Duodenal mucosa (tissue), 2 donors: ENCODE data around the gene GDF7.
"Not testable (repeated sequence)": the region's sequence is repeated elsewhere in the genome, so short reads cannot be mapped to it uniquely, and the experiment has no call there.

ENCODE experiments used
- H3K27ac ChIP-seq: one replicate; pipeline ENCODE4 v1.7.0; 2013; ENCODE audit warnings: low read depth, low read length
- H3K27me3 ChIP-seq, 2 donors: one replicate each; pipeline ENCODE4 v1.7.0; 2013; ENCODE audit warnings: low read length in 2 of 2, control low read depth in 1 of 2; ENCODE audit not compliant: insufficient read depth in 2 of 2, control insufficient read depth in 1 of 2
- H3K36me3 ChIP-seq, 2 donors: one replicate each; pipeline ENCODE4 v1.7.0; 2013; ENCODE audit warnings: low read length in 2 of 2, control low read depth in 1 of 2; ENCODE audit not compliant: insufficient read depth in 2 of 2, control insufficient read depth in 1 of 2
- H3K4me1 ChIP-seq, 2 donors: one replicate each; pipeline ENCODE4 v1.7.0; 2013; ENCODE audit warnings: low read length in 2 of 2, control low read depth in 1 of 2; ENCODE audit not compliant: insufficient read depth in 2 of 2, control insufficient read depth in 1 of 2
- H3K4me3 ChIP-seq, 2 donors: one replicate each; pipeline ENCODE4 v1.7.0; 2013; ENCODE audit warnings: low read length in 2 of 2, low read depth in 1 of 2
- H3K9ac ChIP-seq, 2 donors: one replicate each; pipeline ENCODE4 v1.7.0; 2013; ENCODE audit warnings: low read length in 2 of 2, low read depth in 1 of 2
- H3K9me3 ChIP-seq, 2 donors: one replicate each; pipeline ENCODE4 v1.7.0; 2013; ENCODE audit warnings: low read length in 2 of 2, control low read depth in 1 of 2; ENCODE audit not compliant: control insufficient read depth in 1 of 2

The GDF7 gene

DNA sequence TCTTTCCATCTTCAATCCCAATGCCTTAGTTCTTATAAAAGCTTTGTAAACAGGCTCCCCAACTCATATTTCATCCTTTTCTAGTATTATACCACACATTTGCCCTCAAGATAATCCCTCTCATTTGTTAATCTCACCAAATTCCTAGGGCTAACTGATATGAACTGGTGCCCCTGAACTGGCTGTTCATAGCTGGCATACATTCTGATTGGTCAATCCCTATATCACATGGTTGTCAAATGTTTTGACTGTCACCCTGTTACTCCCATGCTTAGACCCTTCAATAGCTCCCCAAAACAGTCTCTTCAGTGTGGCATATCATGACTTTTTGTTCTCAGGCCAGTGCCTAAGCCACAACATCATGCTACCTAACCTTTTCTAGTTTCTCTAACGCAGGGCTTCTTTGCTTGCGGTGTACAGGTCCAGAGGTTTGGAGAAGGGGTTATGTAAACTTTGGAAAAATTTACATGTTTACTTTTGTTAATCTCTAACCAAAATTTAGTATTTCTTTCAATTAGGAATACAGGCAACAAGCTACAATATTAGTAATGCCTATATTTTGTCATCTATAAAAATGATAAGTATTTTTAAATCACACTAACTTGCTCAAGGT lies 30.5 kb downstream of the GDF7 start:
- no peaks in the 10 kb centered on the region for H3K27me3 ChIP-seq
- H3K4me1 ChIP-seq, result no peaks in the 10 kb centered on the region
- H3K9me3 ChIP-seq, result no peaks in the 10 kb centered on the region
- no peak overlapping the region for H3K9ac ChIP-seq
- no peak overlapping the region for H3K4me3 ChIP-seq
- no peak overlapping the region for H3K27ac ChIP-seq
- peaks cover 0 to 12% of the 10 kb centered on the region in 2 donors for H3K36me3 ChIP-seq

DNA sequence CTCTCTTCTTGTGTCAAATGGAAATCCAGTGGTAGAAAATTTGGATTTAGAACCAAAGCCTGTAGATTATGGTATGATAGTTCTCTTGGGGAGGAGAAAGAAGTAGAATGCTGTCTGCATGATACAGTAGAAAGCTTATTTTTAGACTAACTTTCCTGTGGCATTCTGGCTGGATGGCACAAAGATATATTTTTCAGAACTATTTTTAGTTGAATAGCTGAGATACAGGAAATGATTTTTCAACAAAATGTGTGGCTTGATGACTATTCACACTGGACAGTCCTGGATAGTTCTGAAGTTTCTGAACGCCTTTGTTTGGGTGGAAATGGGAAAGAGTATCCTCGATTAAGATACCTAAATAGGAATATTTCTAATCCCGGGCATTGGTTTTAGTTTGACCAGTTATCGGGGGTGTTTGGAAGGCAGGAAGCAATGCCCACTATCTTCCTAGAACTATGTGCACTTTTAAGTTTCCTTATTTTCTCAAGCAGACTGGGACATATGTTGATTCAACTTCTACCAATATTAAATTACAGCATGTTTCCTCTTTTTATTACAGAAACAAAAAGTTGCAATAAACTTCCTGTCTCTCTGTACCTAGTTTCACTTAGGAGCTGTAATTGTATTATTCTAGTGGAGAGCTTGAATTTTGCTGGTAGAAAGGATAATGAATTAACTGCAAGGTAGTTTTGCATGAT lies 32.1 kb downstream of the GDF7 start:
- Histone ChIP-seq H3K4me1 (no peaks in the 10 kb centered on the region), H3K27ac (no peak overlapping the region), H3K27me3 (no peaks in the 10 kb centered on the region), H3K9ac (no peak overlapping the region), H3K4me3 (no peak overlapping the region), H3K9me3 (no peaks in the 10 kb centered on the region), H3K36me3 (peaks cover 0 to 10% of the 10 kb centered on the region in 2 donors)

DNA sequence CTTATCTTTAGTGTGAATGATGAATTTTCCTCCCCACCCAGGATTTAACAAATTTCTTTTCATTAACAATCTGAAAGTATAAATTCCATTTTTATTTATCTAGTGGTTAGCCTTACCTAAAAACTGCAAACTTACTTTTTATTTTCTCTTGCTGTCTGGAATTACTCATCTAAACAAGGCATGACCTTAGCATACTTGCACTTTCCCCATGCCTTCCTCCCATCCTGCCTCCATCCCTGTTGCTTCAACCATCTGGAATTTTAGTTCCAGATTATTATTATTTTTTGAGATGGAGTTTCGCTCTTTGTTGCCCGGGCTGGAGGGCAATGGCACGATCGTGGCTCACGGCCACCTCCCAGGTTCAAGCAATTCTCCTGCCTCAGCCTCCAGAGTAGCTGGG lies 35.6 kb downstream of the GDF7 start:
- H3K4me1 ChIP-seq, result no peaks in the 10 kb centered on the region
- H3K4me3 ChIP-seq, result no peak overlapping the region
- no peaks in the 10 kb centered on the region for H3K9me3 ChIP-seq
- no peak overlapping the region for H3K9ac ChIP-seq
- H3K27ac ChIP-seq, result no peak overlapping the region
- H3K36me3 ChIP-seq, result peaks cover 0 to 5% of the 10 kb centered on the region in 2 donors
- H3K27me3 ChIP-seq, result no peaks in the 10 kb centered on the region

- no peaks in the 10 kb centered on the region for H3K9me3 ChIP-seq
- H3K9ac ChIP-seq, result no peak overlapping the region
- no peak overlapping the region for H3K27ac ChIP-seq
- no peaks in the 10 kb centered on the region for H3K36me3 ChIP-seq
- no peak overlapping the region for H3K4me3 ChIP-seq
- H3K4me1 ChIP-seq, result no peaks in the 10 kb centered on the region
- no peaks in the 10 kb centered on the region for H3K27me3 ChIP-seq
These were observed 37.9 kb downstream of the GDF7 start for GRCh38 chr2:20704886-20705285.

DNA sequence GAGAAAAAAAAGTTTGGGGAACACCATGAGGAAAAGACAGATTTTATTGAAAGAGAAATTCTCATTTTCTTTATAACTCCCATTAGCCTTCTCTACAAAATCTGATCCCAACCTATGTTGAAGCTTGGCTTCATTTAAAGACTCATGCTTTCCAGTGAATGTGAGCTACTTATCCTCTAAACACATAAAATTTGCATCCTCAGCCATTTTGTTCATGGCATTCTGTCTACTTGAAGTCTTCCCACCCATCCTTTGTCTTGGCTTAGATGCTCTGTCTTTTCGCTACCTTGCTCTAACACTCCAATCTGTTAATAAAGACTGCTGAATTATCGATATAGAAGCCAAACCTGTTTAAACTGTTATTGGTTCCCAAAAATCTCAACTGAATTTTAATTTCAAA lies 39.3 kb downstream of the GDF7 start:
- no peak overlapping the region for H3K4me3 ChIP-seq

GRCh38 chr2:20706786-20707185 lies 39.8 kb downstream of the GDF7 start:
- H3K27me3 ChIP-seq, result no peaks in the 10 kb centered on the region
- no peaks in the 10 kb centered on the region for H3K9me3 ChIP-seq
- H3K9ac ChIP-seq, result no peak overlapping the region
- H3K4me1 ChIP-seq, result no peaks in the 10 kb centered on the region
- no peak overlapping the region for H3K27ac ChIP-seq
- no peaks in the 10 kb centered on the region for H3K36me3 ChIP-seq
- H3K4me3 ChIP-seq, result no peak overlapping the region

More for the DNA sequence above, 39.3 kb downstream of the GDF7 start:
- Histone ChIP-seq H3K9ac (no peak overlapping the region), H3K9me3 (no peaks in the 10 kb centered on the region), H3K36me3 (no peaks in the 10 kb centered on the region), H3K27me3 (no peaks in the 10 kb centered on the region), H3K27ac (no peak overlapping the region), H3K4me1 (no peaks in the 10 kb centered on the region)

DNA sequence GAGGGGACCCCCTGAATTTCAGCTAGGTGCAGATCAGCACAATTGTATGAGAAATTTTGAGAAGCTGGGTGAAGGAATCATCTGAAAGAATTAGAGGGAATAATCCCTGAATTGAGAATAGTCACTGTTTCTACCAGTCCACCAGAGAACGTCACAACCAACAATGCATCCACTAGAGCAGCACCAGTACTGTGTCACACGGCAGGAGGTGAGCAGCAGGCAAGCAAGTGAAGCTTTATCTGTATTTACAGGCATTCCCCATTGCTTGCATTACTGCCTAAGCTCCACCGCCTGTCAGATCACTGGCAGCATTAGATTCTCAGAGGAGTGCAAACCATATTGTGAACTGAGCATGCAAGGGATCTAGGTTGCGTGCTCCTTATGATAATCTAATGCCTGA lies 40.7 kb downstream of the GDF7 start:
- Histone ChIP-seq H3K9me3 (no peaks in the 10 kb centered on the region), H3K27ac (no peak overlapping the region), H3K27me3 (no peaks in the 10 kb centered on the region), H3K4me1 (no peaks in the 10 kb centered on the region), H3K4me3 (no peak overlapping the region), H3K9ac (no peak overlapping the region), H3K36me3 (no peaks in the 10 kb centered on the region)

GRCh38 chr2:20711641-20712040 lies 44.7 kb downstream of the GDF7 start:
- not testable (repeated sequence) for H3K9ac ChIP-seq, H3K27ac ChIP-seq, H3K27me3 ChIP-seq, H3K4me1 ChIP-seq, H3K9me3 ChIP-seq, H3K36me3 ChIP-seq, H3K4me3 ChIP-seq

GRCh38 chr2:20713585-20713984 lies 46.6 kb downstream of the GDF7 start:
- not testable (repeated sequence) for H3K9me3 ChIP-seq, H3K27me3 ChIP-seq, H3K9ac ChIP-seq, H3K4me1 ChIP-seq, H3K36me3 ChIP-seq, H3K4me3 ChIP-seq, H3K27ac ChIP-seq

DNA sequence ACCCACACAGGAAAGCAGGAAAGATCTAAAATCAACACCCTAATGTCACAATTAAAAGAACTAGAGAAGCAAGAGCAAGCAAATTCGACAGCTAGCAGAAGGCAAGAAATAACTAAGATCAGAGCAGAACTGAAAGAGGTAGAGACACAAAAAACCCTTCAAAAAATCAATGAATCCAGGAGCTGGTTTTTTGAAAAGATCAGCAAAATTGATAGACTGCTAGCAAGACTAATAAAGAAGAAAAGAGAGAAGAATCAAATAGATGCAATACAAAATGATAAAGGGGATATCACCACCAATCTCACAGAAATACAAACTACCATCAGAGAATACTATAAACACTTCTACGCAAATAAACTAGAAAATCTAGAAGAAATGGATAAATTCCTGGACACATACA lies 47.5 kb downstream of the GDF7 start:
- H3K9me3 ChIP-seq, H3K27me3 ChIP-seq, H3K4me3 ChIP-seq: not testable (repeated sequence)

More for the DNA sequence above, 47.5 kb downstream of the GDF7 start:
- H3K27ac ChIP-seq, H3K9ac ChIP-seq, H3K4me1 ChIP-seq, H3K36me3 ChIP-seq: not testable (repeated sequence)
